GM12878 (cell line): ENCODE data around the gene SLC1A5. TPM values are rescaled to one million over a fixed set of nuclear protein-coding genes. Genes with fewer than 3 reads are reported as not detected.

Experiments
- CEBPB ChIP-seq, 2 experiments: fragments of 150-350 bp in 1 of 2; IDR thresholded peaks; 2 replicates each; pipeline ENCODE4 v1.6.1; 2012 to 2014; ENCODE audit warnings: low read depth in 2 of 2, low read length in 2 of 2, borderline replicate concordance in 1 of 2, inconsistent platforms in 1 of 2
- ELK1 ChIP-seq: IDR thresholded peaks from 2 replicates; pipeline ENCODE4 v1.6.1; 2012; ENCODE audit warnings: low read depth, low read length, improper control_type of control experiment
- MEF2B ChIP-seq: fragments of 450-650 bp; IDR thresholded peaks from 2 replicates; pipeline ENCODE4 v1.6.1; 2018; ENCODE audit warnings: mild to moderate bottlenecking, moderate library complexity; ENCODE audit not compliant: partially characterized antibody, poor library complexity, severe bottlenecking
- MLLT1 ChIP-seq: fragments of 450-650 bp; IDR thresholded peaks from 2 replicates; pipeline ENCODE4 v1.6.1; 2016; ENCODE audit warnings: mild to moderate bottlenecking
- PAX5 ChIP-seq: IDR thresholded peaks from 2 replicates; pipeline ENCODE4 v1.6.1; 2011; ENCODE audit warnings: low read depth, low read length, borderline replicate concordance
- RUNX3 ChIP-seq: IDR thresholded peaks from 2 replicates; pipeline ENCODE4 v1.6.1; 2012; ENCODE audit warnings: low read length, inconsistent platforms
- SIN3A ChIP-seq: IDR thresholded peaks from 2 replicates; pipeline ENCODE4 v1.6.1; 2012; ENCODE audit warnings: low read depth, low read length, improper control_type of control experiment
- SKIL ChIP-seq: fragments of 450-650 bp; IDR thresholded peaks from 2 replicates; pipeline ENCODE4 v1.6.1; 2017; ENCODE audit warnings: mild to moderate bottlenecking, low read depth, inconsistent platforms; ENCODE audit not compliant: poor library complexity, severe bottlenecking
- TAF1 ChIP-seq: IDR thresholded peaks from 2 replicates; pipeline ENCODE4 v1.6.1; 2011; ENCODE audit warnings: mild to moderate bottlenecking, low read depth, low read length, borderline replicate concordance
- polyA plus RNA-seq, 11 experiments: library from polyadenylated mRNA; depleted of rRNA in 4 of 11; unstranded in 6 of 11; stranded (reverse) in 5 of 11; fragments of >200 nt; fragmentation: Nextera tagmentation in 4 of 11; fragmentation: Illumina TruSeq in 1 of 11; extraction: Ambion mirVana in 4 of 11; extraction: Trizol in 1 of 11; gene quantifications; 1 replicate in 1 of 11; 2 replicates in 10 of 11; pipeline versions ENCODE4 v1.2.1 to v1.2.3, GENCODE V29; 2011 to 2016; ENCODE audit warnings: inconsistent platforms in 2 of 11, missing spikeins in 2 of 11, low read depth in 1 of 11
- total RNA-seq, 4 experiments: library from RNA; depleted of rRNA in 3 of 4; stranded (reverse); fragments of >200 nt in 3 of 4; fragmentation: Illumina TruSeq in 1 of 4; extraction: Trizol in 1 of 4; gene quantifications; 2 replicates each; pipeline versions ENCODE4 v1.2.1 to v1.2.3, GENCODE V29; 2013 to 2021
- TF ChIP-seq, protein P1 (sequence below): IDR thresholded peaks from 2 replicates; pipeline ENCODE4 v1.6.1; 2011; ENCODE audit warnings: mild to moderate bottlenecking, low read depth, low read length, moderate library complexity; ENCODE audit not compliant: insufficient replicate concordance
- TF ChIP-seq, protein P2 (sequence below): IDR thresholded peaks from 2 replicates; pipeline ENCODE4 v1.6.1; 2011; ENCODE audit warnings: low read depth, low read length, improper control_type of control experiment, borderline replicate concordance

Gene SLC1A5
- total and polyA plus RNA-seq, 10 of the 15 experiments (the other 5 are each of a cell fraction or from before 2014, with no cell fraction given): 9.1 to 129 (median 60.9) TPM

GRCh38 chr19:46730187-46730586 is 58.2 kb downstream of the SLC1A5 start (continued):
- TF ChIP-seq, protein P1, sequence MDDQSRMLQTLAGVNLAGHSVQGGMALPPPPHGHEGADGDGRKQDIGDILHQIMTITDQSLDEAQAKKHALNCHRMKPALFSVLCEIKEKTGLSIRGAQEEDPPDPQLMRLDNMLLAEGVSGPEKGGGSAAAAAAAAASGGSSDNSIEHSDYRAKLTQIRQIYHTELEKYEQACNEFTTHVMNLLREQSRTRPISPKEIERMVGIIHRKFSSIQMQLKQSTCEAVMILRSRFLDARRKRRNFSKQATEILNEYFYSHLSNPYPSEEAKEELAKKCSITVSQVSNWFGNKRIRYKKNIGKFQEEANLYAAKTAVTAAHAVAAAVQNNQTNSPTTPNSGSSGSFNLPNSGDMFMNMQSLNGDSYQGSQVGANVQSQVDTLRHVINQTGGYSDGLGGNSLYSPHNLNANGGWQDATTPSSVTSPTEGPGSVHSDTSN: no peak
- TF ChIP-seq ELK1 (no peak), SIN3A (no peak), RUNX3 (no peak), MLLT1 (no peak), MEF2B (no peak), PAX5 (no peak), TAF1 (no peak), CEBPB (IDR thresholded peaks at IDR 0.05; ENCODE audit: borderline replicate concordance in 1 of 2, low read depth in 2 of 2, low read length in 2 of 2) (no peak), SKIL (no peak)
- TF ChIP-seq, protein P2, sequence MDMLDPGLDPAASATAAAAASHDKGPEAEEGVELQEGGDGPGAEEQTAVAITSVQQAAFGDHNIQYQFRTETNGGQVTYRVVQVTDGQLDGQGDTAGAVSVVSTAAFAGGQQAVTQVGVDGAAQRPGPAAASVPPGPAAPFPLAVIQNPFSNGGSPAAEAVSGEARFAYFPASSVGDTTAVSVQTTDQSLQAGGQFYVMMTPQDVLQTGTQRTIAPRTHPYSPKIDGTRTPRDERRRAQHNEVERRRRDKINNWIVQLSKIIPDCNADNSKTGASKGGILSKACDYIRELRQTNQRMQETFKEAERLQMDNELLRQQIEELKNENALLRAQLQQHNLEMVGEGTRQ: no peak
- TF ChIP-seq, all 136 proteins: peak for 0
